HG03558 (cell line): Measurements from ENCODE around the gene MTA3.

ENCODE experiments used
- ATAC-seq: cut with Tn5 transposase; IDR thresholded peaks from one replicate; pipeline ENCODE4 v1.9.1; 2021; ENCODE audit warnings: moderate number of reproducible peaks; ENCODE audit not compliant: unreplicated experiment; ENCODE audit errors: extremely low read depth

Gene MTA3

GRCh38 chr2:42653039-42653438 is 84.6 kb downstream of the MTA3 start:
- ATAC-seq = no peak

- no peak for ATAC-seq
These were observed 85.5 kb downstream of the MTA3 start for GRCh38 chr2:42653908-42654445.

GRCh38 chr2:42658306-42658705 is 89.9 kb downstream of the MTA3 start:
- ATAC-seq = no peak

- ATAC-seq = no peak
These were observed 91.2 kb downstream of the MTA3 start for GRCh38 chr2:42659609-42660008.

- peak; percentile 57 for ATAC-seq
These were observed 94.8 kb downstream of the MTA3 start for GRCh38 chr2:42663106-42663780.

- no peak for ATAC-seq
These were observed 95.4 kb downstream of the MTA3 start for GRCh38 chr2:42663828-42664227.

- ATAC-seq = no peak
These were observed 105.7 kb downstream of the MTA3 start for GRCh38 chr2:42673989-42674579.

- ATAC-seq = no peak
These were observed 107.4 kb downstream of the MTA3 start for GRCh38 chr2:42675815-42676214.

- ATAC-seq = no peak
These were observed 116.9 kb downstream of the MTA3 start for GRCh38 chr2:42685303-42685702.

- ATAC-seq = no peak
These were observed 124.7 kb downstream of the MTA3 start for GRCh38 chr2:42693013-42693615.

GRCh38 chr2:42693688-42694479 is 125.5 kb downstream of the MTA3 start:
- ATAC-seq = no peak

GRCh38 chr2:42696987-42697386 is 128.6 kb downstream of the MTA3 start:
- ATAC-seq = no peak

- no peak for ATAC-seq
These were observed 130.5 kb downstream of the MTA3 start for GRCh38 chr2:42698940-42699339.

- no peak for ATAC-seq
These were observed 138.4 kb downstream of the MTA3 start for GRCh38 chr2:42706836-42707235.

- ATAC-seq = no peak
These were observed 139.7 kb downstream of the MTA3 start for GRCh38 chr2:42708179-42708578.

- no peak for ATAC-seq
These were observed 143.5 kb downstream of the MTA3 start for GRCh38 chr2:42711896-42712295.

- no peak for ATAC-seq
These were observed 144.5 kb downstream of the MTA3 start for GRCh38 chr2:42712934-42713333.

- ATAC-seq = no peak
These were observed 145.5 kb downstream of the MTA3 start for GRCh38 chr2:42713920-42714319.

GRCh38 chr2:42714686-42715085 is 146.3 kb downstream of the MTA3 start:
- ATAC-seq = no peak

GRCh38 chr2:42721898-42722297 is 153.5 kb downstream of the MTA3 start:
- ATAC-seq = no peak
